GM23248 (cell line): ENCODE measurements around the gene CNTN4. TPM values are rescaled to one million over a fixed set of nuclear protein-coding genes. Genes with fewer than 3 reads are reported as not detected.

ENCODE experiments used
- DNase-seq: peaks from one replicate; pipeline ENCODE4 v3.0.0-alpha.2; 2015
- H2AFZ ChIP-seq: fragments of 200-600 bp; sonication (generic); 2 replicates; pipeline ENCODE4 v1.6.1; 2016; ENCODE audit warnings: antibody characterized with exemption
- H3F3A ChIP-seq: fragments of 200-600 bp; sonication (generic); 2 replicates; pipeline ENCODE4 v1.6.1; 2016; ENCODE audit warnings: mild to moderate bottlenecking, antibody characterized with exemption, mixed run types; ENCODE audit not compliant: insufficient read depth
- H3K27ac ChIP-seq: fragments of 200-600 bp; sonication (generic); 2 replicates; pipeline ENCODE4 v1.5.1; 2016; ENCODE audit warnings: mild to moderate bottlenecking
- H3K27me3 ChIP-seq: fragments of 200-600 bp; sonication (generic); replicated peaks from 2 replicates; pipeline ENCODE4 v1.6.1; 2016; ENCODE audit warnings: mild to moderate bottlenecking; ENCODE audit not compliant: insufficient read depth
- H3K36me3 ChIP-seq: fragments of 200-600 bp; sonication (generic); 2 replicates; pipeline ENCODE4 v1.6.1; 2016; ENCODE audit warnings: low read depth, mild to moderate bottlenecking
- H3K4me1 ChIP-seq: fragments of 200-600 bp; sonication (generic); 2 replicates; pipeline ENCODE4 v1.6.1; 2016; ENCODE audit warnings: mild to moderate bottlenecking; ENCODE audit not compliant: insufficient read depth
- H3K4me2 ChIP-seq: fragments of 200-600 bp; sonication (generic); one replicate; pipeline ENCODE4 v1.6.1; 2016; ENCODE audit warnings: mild to moderate bottlenecking; ENCODE audit not compliant: unreplicated experiment
- H3K4me3 ChIP-seq: fragments of 200-600 bp; sonication (generic); 2 replicates; pipeline ENCODE4 v1.5.1; 2016; ENCODE audit warnings: mild to moderate bottlenecking
- H3K79me2 ChIP-seq: fragments of 200-600 bp; sonication (generic); 2 replicates; pipeline ENCODE4 v1.6.1; 2016; ENCODE audit warnings: mild to moderate bottlenecking; ENCODE audit not compliant: insufficient read depth
- H3K9ac ChIP-seq: fragments of 200-600 bp; sonication (generic); 2 replicates; pipeline ENCODE4 v1.6.1; 2016; ENCODE audit warnings: mild to moderate bottlenecking
- H3K9me2 ChIP-seq: fragments of 200-600 bp; sonication (generic); 2 replicates; pipeline ENCODE4 v1.6.1; 2016; ENCODE audit warnings: mixed run types, mild to moderate bottlenecking, moderate library complexity; ENCODE audit not compliant: insufficient read depth
- H3K9me3 ChIP-seq: fragments of 200-600 bp; sonication (generic); one replicate; pipeline ENCODE4 v1.6.1; 2017; ENCODE audit warnings: low read depth
- H4K20me1 ChIP-seq: fragments of 200-600 bp; sonication (generic); 2 replicates; pipeline ENCODE4 v1.6.0; 2016; ENCODE audit not compliant: insufficient read depth
- EZH2 ChIP-seq: fragments of 200-600 bp; sonication (generic); IDR thresholded peaks from 2 replicates; pipeline ENCODE4 v1.6.1; 2018; ENCODE audit warnings: antibody characterized with exemption, mild to moderate bottlenecking; ENCODE audit not compliant: insufficient read depth, poor library complexity, severe bottlenecking
- EZH2phosphoT487 ChIP-seq: fragments of 200-600 bp; sonication (generic); IDR thresholded peaks from 2 replicates; pipeline ENCODE4 v1.6.1; 2018; ENCODE audit warnings: antibody characterized with exemption, moderate library complexity, mild to moderate bottlenecking, low read depth; ENCODE audit not compliant: insufficient read depth
- whole genome bisulfite sequencing, 2 experiments: methylation state at CpG; one replicate each; pipeline ENCODE4 v1.1.6; 2015 to 2017; ENCODE audit warnings: low lambda C conversion rate in 2 of 2, low coverage in 1 of 2; ENCODE audit errors: missing lambda C conversion rate in 2 of 2; 5-methylcytosine and 5-hydroxymethylcytosine counted together
- in situ Hi-C: fragments of 300-500 bp; cut with MboI; formaldehyde crosslinking; loops from 2 replicates; pipeline ENCODE4 v1.15.0; 2020
- polyA plus RNA-seq: library from polyadenylated mRNA; unstranded; fragments of >200 nt; fragmentation: Nextera tagmentation; extraction: Ambion mirVana; gene quantifications from 2 replicates; pipeline ENCODE4 v1.2.1, GENCODE V29; 2016
- total RNA-seq: library from RNA; depleted of rRNA; stranded (reverse); fragments of >200 nt; shearing (Covaris generic); gene quantifications from 2 replicates; pipeline ENCODE4 v1.2.3, GENCODE V29; 2014

The CNTN4 gene
- total and polyA plus RNA-seq, 2 experiments from 2014 or later = not detected

DNA sequence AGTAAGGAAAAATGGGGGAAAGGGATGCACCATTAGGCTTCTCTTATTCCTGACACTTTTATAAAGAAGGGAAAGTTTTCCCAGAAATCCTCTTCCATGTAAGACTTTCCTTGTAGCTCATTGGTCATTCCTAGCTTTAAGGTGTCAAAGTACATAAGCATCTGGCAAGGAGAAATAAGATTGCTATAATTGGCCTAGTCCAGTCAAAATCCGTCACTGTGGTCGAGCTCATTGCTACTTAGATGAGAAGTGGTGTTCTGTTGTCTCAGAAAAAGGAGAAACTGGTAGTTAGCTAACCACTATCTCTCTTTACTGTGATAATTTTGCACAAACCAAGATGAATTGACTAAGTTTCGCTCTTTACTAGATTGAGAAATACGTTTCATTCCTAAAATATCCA lies 370.1 kb downstream of the CNTN4 start:
- no peaks in the 10 kb centered on the region for H3K9me2 ChIP-seq
- WGBS, 2 experiments = 12 to 22% methylated on average over 4 of the region's 4 CpGs
- H3K4me3 ChIP-seq = no peak overlapping the region
- no peak overlapping the region for H3K4me2 ChIP-seq
- no peaks in the 10 kb centered on the region for H3K36me3 ChIP-seq
- H4K20me1 ChIP-seq = no peaks in the 10 kb centered on the region
- in situ Hi-C loops = no loop called here
- no peak overlapping the region for H2AFZ ChIP-seq
- no peaks in the 10 kb centered on the region for H3F3A ChIP-seq
- no peak overlapping the region for H3K9ac ChIP-seq
- H3K27ac ChIP-seq = no peak overlapping the region
- DNase-seq = no peak
- H3K9me3 ChIP-seq = no peaks in the 10 kb centered on the region
- TF ChIP-seq EZH2phosphoT487 (no peak), EZH2 (no peak)
- no peaks in the 10 kb centered on the region for H3K27me3 ChIP-seq
- no peaks in the 10 kb centered on the region for H3K79me2 ChIP-seq
- H3K4me1 ChIP-seq = no peaks in the 10 kb centered on the region

GRCh38 chr3:2476996-2477395 lies 378.3 kb downstream of the CNTN4 start:
- in situ Hi-C loops = no loop called here
- Histone ChIP-seq H2AFZ (no peak overlapping the region), H3K79me2 (no peaks in the 10 kb centered on the region), H3K4me1 (no peaks in the 10 kb centered on the region), H3K36me3 (no peaks in the 10 kb centered on the region), H3K4me3 (no peak overlapping the region), H4K20me1 (no peaks in the 10 kb centered on the region), H3K9me3 (peaks cover 4% of the 10 kb centered on the region), H3F3A (no peaks in the 10 kb centered on the region), H3K27me3 (no peaks in the 10 kb centered on the region), H3K27ac (no peak overlapping the region), H3K9ac (no peak overlapping the region), H3K4me2 (no peak overlapping the region), H3K9me2 (no peaks in the 10 kb centered on the region)
- DNase-seq = no peak
- TF ChIP-seq EZH2phosphoT487 = no peak
- TF ChIP-seq EZH2 = no peak

DNA sequence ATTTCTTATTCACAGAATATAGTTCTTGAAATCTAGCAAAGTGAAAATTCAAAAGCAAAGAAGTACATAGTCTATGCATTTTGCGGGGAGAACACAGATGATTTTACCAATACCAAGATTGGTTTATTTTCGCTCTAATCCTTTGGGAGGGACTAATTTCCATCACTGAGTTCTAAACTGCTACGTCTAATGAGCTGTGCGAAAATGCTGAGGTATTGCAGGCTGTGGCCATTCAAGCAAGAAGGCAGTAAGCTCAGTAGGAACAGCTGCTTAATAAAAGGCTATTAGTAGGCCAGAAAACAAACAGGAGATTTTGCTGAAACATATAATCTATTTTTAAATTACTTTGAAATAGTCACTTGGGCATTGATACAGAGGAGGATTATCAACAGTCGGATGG lies 379.0 kb downstream of the CNTN4 start:
- TF ChIP-seq EZH2 (no peak), EZH2phosphoT487 (no peak)
- peaks cover 4% of the 10 kb centered on the region for H3K9me3 ChIP-seq
- no peak overlapping the region for H3K27ac ChIP-seq
- no peak overlapping the region for H2AFZ ChIP-seq
- H4K20me1 ChIP-seq = no peaks in the 10 kb centered on the region
- H3K9ac ChIP-seq = no peak overlapping the region
- WGBS, 2 experiments = 34 to 42% methylated on average over 5 of the region's 5 CpGs
- H3K27me3 ChIP-seq = no peaks in the 10 kb centered on the region
- DNase-seq = no peak
- no peak overlapping the region for H3K4me3 ChIP-seq
- no peak overlapping the region for H3K4me2 ChIP-seq
- H3K4me1 ChIP-seq = no peaks in the 10 kb centered on the region
- no peaks in the 10 kb centered on the region for H3K36me3 ChIP-seq
- in situ Hi-C loops = no loop called here
- no peaks in the 10 kb centered on the region for H3K79me2 ChIP-seq
- no peaks in the 10 kb centered on the region for H3F3A ChIP-seq
- H3K9me2 ChIP-seq = no peaks in the 10 kb centered on the region

- Histone ChIP-seq H3F3A (no peaks in the 10 kb centered on the region), H3K4me3 (no peak overlapping the region), H3K36me3 (no peaks in the 10 kb centered on the region), H3K9me2 (no peaks in the 10 kb centered on the region), H3K9ac (no peak overlapping the region), H3K27ac (no peak overlapping the region), H2AFZ (no peak overlapping the region), H3K9me3 (no peaks in the 10 kb centered on the region), H3K4me1 (no peaks in the 10 kb centered on the region), H3K79me2 (no peaks in the 10 kb centered on the region), H3K4me2 (no peak overlapping the region), H4K20me1 (no peaks in the 10 kb centered on the region), H3K27me3 (no peaks in the 10 kb centered on the region)
- no peak for DNase-seq
- in situ Hi-C loops = no loop called here
- TF ChIP-seq EZH2 = no peak
- TF ChIP-seq EZH2phosphoT487 = no peak
- WGBS, 2 experiments = 68 to 70% methylated on average over 18 to 21 of the region's 21 CpGs
These were observed 385.7 kb downstream of the CNTN4 start for GRCh38 chr3:2484162-2485026.

DNA sequence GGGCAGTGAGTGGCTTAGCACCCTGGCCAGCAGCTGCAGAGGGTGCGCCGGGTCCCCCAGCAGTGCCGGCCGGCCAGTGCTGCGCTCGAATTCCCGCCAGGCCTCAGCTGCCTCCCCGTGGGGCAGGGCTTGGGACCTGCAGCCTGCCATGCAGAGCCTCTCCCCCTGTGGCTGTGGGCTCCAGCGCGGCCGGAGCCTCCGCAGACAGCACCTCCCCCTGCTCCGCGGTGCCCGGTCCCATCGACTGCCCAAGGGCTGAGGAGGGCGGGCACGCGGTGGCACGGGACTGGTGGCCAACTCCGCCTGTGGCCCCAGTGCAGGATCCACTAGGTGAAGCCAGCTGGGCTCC lies 386.3 kb downstream of the CNTN4 start:
- TF ChIP-seq EZH2 (no peak), EZH2phosphoT487 (no peak)
- no peak overlapping the region for H3K27ac ChIP-seq
- H3K9me2 ChIP-seq = no peaks in the 10 kb centered on the region
- H3K36me3 ChIP-seq = no peaks in the 10 kb centered on the region
- in situ Hi-C loops = no loop called here
- H3F3A ChIP-seq = no peaks in the 10 kb centered on the region
- H3K27me3 ChIP-seq = no peaks in the 10 kb centered on the region
- H3K4me2 ChIP-seq = no peak overlapping the region
- H3K9ac ChIP-seq = no peak overlapping the region
- 79 to 88% methylated on average over 21 of the region's 21 CpGs for WGBS, 2 experiments
- DNase-seq = no peak
- no peak overlapping the region for H3K4me3 ChIP-seq
- H3K79me2 ChIP-seq = no peaks in the 10 kb centered on the region
- no peaks in the 10 kb centered on the region for H4K20me1 ChIP-seq
- no peak overlapping the region for H2AFZ ChIP-seq
- no peaks in the 10 kb centered on the region for H3K4me1 ChIP-seq
- H3K9me3 ChIP-seq = no peaks in the 10 kb centered on the region
